CD4-positive, alpha-beta T cell treated with Interleukin-2 at 100 ng/mL for 4 hours (primary cell): Measurements from ENCODE around the gene HNRNPUL1.

ENCODE experiments used
- DNase-seq: peaks from one replicate; pipeline ENCODE4 v3.0.0-alpha.2; 2020; ENCODE audit warnings: low spot score

The HNRNPUL1 gene

GRCh38 chr19:41353466-41354342 is 89.5 kb downstream of the HNRNPUL1 start, which contains the start of gene TGFB1:
Gene TGFB1 (minus strand): TSS chr19:41353922. CDS start chr19:41353044, 878 bp downstream.
- peak; percentile 96 for DNase-seq

GRCh38 chr19:41354343-41354953 is 90.3 kb downstream of the HNRNPUL1 start:
- no peak for DNase-seq

- DNase-seq: no peak
Measured at GRCh38 chr19:41355035-41355434, 90.9 kb downstream of the HNRNPUL1 start.

GRCh38 chr19:41355802-41356201 is 91.6 kb downstream of the HNRNPUL1 start:
- no peak for DNase-seq

DNA sequence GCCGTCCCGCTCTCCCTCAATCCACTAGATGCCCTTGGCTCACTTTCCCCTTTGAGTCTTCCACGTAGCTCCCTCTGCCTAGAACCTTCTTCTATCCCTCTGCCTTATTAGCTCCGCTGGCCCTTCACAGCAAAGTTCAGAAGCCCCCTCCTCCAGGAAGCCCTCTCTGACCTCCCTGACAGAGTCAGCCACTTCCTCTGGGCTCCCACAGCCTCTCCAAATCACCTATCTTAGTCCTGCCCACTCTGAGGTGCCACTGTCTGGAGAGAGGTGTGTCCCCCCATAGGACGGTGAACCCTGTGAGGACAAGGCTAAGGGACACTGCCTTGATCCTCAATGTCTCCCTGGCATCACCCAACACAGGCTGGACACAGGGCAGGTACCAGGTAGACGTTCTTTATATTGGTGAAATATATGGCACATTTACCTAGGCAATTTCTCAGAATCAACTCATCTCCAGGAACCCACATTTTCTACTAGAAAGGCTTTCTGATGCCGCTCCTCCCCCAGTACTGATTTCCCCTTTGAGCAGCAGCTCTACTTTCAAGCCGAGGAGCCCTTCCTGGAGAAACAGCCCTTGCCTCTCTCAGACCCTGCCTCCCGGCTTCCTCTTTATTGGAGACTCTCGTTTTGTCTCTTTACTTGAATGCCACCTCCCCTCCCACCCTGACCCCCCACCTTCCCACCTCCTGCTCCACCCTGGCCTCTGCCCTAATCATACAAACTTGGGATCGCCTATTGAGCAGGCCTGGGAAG is 93.0 kb downstream of the HNRNPUL1 start:
- DNase-seq: peak; percentile 51
